HK-2 (cell line): ENCODE data around the gene DELE1.

Experiments
- DNase-seq: peaks from one replicate; pipeline ENCODE4 v3.0.0-alpha.2; 2018; ENCODE audit not compliant: unreplicated experiment

Gene DELE1

DNA sequence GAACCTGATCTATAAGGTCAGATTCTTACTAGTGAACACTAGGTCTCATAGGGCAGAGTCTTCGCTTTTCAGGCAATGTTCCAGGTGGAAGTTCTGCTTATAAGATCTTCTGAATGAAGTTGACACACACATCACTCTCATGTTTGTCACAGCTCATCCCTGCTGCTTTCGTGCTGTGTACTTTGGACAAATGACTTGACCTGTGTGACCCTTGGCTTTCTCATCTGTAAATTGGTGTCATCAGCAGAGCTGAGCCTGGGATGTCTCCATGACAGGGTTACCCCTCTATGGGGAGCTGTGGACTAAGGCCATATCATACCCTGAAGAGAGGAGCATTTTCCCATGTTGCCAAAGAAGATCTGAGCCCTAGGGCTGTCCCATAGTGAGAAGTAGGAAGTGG lies 2.8 kb downstream of the DELE1 start:
- no peak for DNase-seq

GRCh38 chr5:141928051-141928450 lies 4.4 kb downstream of the DELE1 start:
- DNase-seq = no peak

GRCh38 chr5:141929398-141930058 lies 5.9 kb downstream of the DELE1 start:
- no peak for DNase-seq

DNA sequence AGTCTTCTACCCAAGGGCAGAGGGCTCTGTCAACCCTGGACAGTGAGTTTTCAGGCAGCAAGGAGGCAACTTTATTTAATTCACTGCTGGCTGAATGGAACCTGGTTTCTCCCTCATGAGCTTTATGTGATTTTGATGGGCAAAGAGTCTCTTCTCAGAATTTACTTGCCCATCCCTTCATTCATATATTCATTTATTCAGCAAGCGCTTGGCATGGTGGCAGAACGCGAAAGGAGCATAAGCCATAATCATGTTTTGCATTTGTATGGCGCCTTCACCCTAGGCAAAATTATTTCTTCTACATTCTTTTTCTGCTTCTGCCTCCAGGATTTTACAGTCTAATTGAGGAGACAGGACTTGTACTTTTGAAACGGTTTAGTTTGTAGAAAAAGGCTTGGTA lies 8.0 kb downstream of the DELE1 start:
- no peak for DNase-seq

DNA sequence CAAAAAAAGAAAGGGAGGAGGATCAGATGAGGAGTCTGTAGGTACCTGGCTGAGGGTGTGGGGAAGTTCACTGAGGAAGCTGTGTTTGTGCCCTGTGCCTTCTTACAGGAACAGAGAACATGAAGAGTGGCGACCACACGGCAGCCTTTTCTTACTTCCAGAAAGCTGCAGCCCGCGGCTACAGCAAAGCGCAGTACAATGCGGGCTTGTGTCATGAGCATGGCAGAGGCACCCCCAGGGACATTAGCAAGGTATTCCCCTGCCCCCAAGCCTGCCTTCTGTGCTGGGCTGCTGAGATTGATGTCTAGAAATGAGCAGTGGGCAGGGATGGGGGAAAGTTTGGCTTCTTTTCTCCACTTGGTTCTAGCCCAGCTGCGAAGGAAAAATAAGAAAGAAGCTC lies 9.5 kb downstream of the DELE1 start:
- no peak for DNase-seq

GRCh38 chr5:141934099-141934844 lies 10.6 kb downstream of the DELE1 start:
- no peak for DNase-seq

DNA sequence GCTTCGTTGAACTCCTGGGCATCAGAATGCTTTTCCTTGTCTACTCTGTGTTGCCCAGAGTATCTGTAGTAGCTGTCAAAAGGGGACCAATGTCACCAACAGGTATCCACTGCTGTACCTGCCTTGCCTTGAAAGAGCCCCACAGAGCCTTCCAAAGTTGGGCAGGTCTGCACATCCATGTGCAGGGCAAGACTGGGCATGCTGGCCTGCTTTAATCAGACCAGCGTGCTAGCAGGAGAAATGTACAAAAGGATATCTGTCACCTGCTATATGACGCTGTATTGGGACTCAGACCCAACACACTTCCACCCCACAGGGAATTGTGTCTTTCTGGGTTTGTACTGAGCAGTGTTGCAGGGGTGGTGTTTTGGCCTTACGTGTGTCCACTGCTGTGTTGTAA lies 11.9 kb downstream of the DELE1 start:
- DNase-seq = no peak

DNA sequence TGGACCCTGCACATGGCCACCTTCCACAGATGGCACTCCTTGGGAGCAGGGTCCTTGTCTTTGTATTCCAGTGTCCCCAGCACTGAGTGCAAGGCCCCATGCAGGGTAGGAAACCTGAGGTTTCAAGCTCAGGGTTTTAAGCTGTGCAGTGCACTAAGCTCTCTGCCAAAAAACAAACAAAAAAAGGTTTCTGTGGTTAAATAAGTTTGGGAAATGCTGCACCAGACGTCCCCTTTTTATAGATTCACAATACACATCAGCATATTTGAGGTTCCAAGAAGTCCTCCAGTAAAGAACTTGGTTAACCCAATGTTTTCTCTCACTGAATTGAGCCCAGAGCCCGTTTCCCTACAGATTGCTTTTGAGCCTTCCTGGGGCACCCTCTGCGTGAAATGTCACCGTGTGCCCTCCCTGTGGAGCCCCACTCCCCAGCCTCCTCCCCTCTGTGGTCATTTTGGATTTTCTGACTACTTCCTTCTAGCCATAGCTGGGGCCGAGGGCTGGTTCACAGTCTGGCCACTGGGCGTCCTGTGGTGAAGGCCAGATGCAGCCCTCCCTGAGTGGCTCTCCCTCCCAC lies 17.1 kb downstream of the DELE1 start:
- no peak for DNase-seq

GRCh38 chr5:141941307-141941706 lies 17.6 kb downstream of the DELE1 start:
- DNase-seq = no peak

DNA sequence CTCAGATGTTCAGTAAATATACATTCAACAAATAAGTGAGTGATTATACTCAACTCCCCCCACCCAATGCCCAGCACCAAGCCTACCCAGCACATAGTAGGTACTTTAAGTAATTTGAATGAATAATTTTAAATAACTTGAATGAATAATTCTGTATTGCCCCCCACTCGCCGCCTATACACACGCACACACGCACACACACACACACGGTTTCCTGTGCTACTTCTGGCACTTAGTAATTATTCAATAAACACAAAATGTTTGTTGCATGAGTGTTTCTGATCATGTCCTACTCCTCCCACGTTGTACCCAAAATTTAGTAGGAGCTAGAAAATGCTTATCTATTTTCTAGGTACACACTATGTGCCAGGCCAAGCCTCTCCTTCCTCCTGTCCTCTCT lies 18.1 kb downstream of the DELE1 start:
- no peak for DNase-seq

GRCh38 chr5:141942185-141942857 lies 18.6 kb downstream of the DELE1 start:
- no peak for DNase-seq

DNA sequence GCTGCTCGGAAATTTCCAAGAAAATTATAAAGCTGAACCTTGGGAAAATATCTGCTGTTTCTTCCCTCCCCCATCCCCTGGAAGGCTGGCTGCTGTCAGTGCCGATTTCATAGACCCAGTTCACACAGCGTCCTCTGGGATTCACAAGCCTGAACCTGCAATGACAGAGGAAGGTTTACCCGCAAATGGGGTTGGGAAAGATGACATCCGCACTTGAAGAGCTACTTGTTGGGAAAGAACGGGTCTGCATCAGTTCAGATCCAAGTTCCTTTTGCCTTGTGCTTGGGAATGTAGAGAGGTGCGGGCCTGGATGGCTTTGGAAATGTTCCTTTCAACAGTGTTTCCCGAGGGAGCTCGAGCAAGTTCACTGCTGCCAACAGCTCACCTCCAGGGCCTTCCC lies 20.4 kb downstream of the DELE1 start:
- no peak for DNase-seq

DNA sequence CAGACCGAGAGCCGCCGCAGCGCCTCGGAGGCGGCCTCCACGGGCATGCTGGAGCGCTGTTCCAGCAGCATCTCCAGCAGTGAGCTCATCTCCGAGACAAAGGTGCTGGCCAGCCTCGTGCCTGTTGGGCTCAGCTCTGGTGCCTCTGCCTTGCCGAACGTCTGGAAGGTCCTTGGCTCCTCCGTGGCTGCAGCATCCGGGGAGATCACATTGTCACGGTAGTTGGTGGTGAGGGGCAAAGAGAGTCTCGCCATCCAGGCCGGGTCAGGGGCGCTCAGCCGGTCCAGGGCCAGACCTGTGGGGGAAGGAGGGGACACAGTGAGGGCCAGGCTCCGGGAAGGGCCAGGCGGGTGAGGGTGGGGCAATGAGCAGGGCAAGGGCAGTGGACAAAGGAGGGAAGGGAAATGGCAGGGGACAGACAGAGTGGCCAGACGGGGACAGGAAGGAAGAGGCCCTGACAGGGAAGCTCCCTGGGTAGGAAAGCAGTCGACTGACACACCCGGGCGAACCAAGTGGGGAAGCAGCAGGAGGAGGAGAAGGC lies 21.9 kb downstream of the DELE1 start:
- DNase-seq = no peak

- DNase-seq = no peak
These were observed 23.6 kb downstream of the DELE1 start for GRCh38 chr5:141947316-141947715.

- no peak for DNase-seq
These were observed 25.1 kb downstream of the DELE1 start for GRCh38 chr5:141948812-141949211.

- no peak for DNase-seq
These were observed 25.8 kb downstream of the DELE1 start for GRCh38 chr5:141949511-141949910.

- no peak for DNase-seq
These were observed 26.7 kb downstream of the DELE1 start for GRCh38 chr5:141950207-141951005.

GRCh38 chr5:141951332-141951781 lies 27.7 kb downstream of the DELE1 start:
- no peak for DNase-seq

- DNase-seq = no peak
These were observed 28.3 kb downstream of the DELE1 start for GRCh38 chr5:141952020-141952419.

- DNase-seq = no peak
These were observed 30.5 kb downstream of the DELE1 start for GRCh38 chr5:141954194-141954593.

- DNase-seq = no peak
These were observed 33.8 kb downstream of the DELE1 start for GRCh38 chr5:141957367-141957996.
